DMS79 treated with DMSO at 0.1 percent for 48 hours (cell line): ENCODE results near the gene STAG1.
"Not testable (repeated sequence)": the region's sequence is repeated elsewhere in the genome, so short reads cannot be mapped to it uniquely, and the experiment has no call there.

Source experiments
- DNase-seq: peaks from one replicate; lab custom pipeline; 2025; lab: John Stamatoyannopoulos, UW

Gene STAG1

DNA sequence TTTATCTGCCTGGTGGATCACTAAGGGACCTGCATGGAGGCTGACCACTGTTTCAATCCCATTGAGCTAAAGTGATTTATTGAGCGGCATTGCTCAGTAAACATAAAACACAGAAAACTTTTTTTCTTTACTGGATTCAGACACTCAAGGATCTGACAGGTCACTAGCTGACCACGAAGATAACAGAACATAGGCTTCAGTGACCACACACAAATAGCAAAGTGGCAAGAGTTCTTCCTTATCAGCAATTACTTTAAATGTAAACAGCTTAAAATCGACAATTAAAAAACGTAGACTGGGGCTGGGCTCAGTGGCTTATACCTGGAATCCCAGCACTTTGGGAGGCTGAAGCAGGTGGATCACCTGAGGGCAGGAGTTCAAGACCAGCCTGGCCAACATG is 48.7 kb downstream of the STAG1 start:
- no peak for DNase-seq

GRCh38 chr3:136699271-136699828 is 52.8 kb downstream of the STAG1 start:
- no peak for DNase-seq

DNA sequence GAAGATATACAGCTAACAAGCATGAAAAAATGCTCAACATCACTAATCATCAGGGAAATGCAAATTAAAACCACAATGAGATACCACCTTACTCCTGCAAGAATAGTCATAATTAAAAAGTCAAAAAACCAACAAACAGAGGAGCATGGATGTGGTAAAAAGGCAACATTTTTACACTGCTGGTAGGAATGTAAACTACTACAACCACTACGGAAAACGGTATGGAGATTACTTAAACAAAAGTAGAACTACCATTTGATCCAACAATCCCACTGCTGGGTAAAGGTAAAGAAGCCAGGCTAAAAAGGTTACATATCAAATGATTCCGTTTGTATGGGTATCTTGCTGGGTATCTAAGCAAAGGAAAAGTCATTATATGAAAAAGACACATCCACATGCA is 53.8 kb downstream of the STAG1 start:
- DNase-seq, result no peak

- DNase-seq, result no peak
Measured at GRCh38 chr3:136696797-136697196, 55.4 kb downstream of the STAG1 start.

DNA sequence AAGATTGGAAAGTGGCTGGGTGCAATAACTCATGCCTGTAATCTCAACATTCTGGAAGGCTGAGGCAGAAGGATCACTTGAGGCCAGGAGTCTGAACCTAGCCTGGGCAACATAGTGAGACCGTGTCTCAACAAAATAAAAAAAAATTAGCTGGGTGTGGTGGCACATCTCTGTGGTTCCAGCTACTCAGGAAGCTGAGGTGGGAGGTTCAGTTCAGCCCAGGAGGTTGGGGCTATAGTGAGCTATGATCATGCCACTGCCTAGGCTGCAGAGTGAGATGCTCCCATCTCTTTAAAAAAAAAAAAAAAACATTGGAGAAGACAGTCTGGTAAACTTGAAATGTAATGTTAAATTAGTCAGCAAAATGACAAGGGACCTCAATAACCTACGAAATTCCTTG is 57.9 kb downstream of the STAG1 start:
- no peak for DNase-seq

DNA sequence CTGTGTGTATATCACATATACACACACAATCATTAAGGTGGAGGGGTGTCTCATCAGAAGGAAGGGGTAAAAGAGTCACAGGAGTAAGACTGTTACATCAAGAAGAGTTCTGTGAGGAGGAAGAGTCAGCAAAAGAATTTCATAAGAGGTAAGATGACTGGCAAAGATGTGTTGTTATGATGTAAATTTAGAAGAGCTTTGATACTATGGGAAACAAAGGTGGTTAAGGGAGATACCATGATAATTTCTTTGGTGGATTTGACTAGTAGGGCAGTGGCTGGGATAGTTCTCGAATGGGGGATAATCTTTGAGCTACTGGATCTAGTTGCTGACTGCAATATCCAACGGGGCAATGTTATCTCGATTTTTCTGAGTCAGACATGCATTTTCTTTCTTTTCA is 61.6 kb downstream of the STAG1 start:
- DNase-seq, result no peak

GRCh38 chr3:136685882-136686281 is 66.3 kb downstream of the STAG1 start:
- no peak for DNase-seq

GRCh38 chr3:136682740-136683312 is 69.4 kb downstream of the STAG1 start:
- no peak for DNase-seq

- DNase-seq, result no peak
Measured at GRCh38 chr3:136678981-136679380, 73.2 kb downstream of the STAG1 start.

- no peak for DNase-seq
Measured at GRCh38 chr3:136676009-136676408, 76.2 kb downstream of the STAG1 start.

DNA sequence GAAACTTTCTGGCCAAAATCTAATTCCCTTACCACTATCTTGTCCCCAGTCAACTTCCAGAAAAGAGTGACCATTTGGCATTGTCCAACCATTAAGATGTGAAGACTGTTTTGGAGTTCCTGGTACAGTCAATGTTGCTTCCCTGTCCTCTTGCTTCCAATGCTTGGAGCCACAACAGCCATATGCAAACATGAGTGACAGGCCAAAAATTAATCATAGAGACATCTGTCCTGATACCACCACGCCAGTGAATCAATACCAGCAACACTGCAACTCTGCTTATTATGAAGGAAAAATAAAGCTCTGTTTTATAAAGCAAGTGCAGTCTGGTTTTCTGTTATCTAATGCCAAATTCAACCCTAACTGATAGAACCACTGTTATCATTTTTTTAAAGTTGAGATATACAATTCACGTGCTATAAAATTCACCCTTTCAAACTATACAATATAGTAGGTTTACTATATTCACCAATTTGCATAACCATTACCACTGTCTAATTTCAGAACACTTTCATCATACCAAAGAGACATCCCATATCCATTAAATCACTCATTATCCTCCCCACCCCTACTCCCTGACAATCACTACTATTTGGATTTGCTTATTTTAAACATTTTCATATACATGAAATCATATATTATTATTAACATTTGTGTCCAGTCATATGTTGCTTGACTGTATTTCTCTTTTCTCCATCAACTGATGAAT is 76.9 kb downstream of the STAG1 start:
- DNase-seq, result no peak

- no peak for DNase-seq
Measured at GRCh38 chr3:136672457-136672856, 79.7 kb downstream of the STAG1 start.

DNA sequence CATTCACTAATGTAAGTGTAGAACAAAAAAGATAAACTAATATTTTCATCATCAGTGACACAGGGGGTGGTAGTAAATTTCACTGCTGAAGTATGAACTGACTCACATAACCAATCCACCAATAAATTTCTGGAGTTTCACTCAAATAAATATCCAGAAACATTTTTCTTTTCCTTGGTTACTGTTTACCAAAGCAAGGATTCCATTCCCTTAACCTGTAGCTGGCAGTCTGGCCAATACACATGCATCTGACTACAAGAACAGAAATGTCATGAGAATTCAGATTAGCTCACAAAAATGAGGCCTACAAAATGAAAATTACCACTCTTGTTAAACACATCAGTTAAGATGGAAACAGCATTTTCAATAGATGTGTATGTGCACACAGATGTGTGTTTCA is 80.3 kb downstream of the STAG1 start:
- no peak for DNase-seq

DNA sequence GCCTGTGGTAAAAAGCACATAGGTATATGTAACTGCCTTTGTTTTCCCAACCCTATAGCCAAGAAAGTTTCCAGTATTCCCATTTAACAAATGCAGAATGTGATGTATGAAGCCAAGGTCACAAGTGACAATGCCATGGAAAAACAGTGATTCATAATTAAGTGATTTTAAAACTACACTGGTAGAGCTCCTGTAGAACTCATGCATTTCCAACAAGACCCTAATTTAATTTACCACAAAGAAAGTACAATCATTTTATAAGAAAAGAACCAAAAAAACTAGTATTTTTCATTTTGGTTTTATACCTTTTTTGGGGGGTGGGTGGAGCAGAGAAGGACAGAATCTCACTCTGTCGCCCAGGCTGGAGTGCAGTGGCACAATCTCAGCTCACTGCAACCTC is 82.0 kb downstream of the STAG1 start:
- no peak for DNase-seq

- no peak for DNase-seq
Measured at GRCh38 chr3:136667081-136667480, 85.1 kb downstream of the STAG1 start.

DNA sequence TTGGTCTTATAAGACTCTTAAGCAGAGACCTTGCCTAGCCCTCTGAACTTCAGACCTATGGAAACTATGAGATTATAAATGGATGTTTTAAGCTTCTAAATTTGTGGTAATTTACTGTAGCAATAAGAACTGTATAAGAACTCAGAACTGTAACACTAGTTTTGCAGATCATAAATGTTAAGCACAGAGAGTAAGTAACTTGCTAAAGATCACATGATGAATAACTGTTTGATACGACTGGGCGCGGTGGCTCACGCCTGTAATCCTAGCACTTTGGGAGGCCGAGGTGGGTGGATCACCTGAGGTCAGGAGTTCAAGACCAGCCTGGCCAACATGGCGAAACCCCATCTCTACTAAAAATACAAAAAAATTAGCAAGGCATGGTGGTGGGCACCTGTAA is 85.9 kb downstream of the STAG1 start:
- not testable (repeated sequence) for DNase-seq

DNA sequence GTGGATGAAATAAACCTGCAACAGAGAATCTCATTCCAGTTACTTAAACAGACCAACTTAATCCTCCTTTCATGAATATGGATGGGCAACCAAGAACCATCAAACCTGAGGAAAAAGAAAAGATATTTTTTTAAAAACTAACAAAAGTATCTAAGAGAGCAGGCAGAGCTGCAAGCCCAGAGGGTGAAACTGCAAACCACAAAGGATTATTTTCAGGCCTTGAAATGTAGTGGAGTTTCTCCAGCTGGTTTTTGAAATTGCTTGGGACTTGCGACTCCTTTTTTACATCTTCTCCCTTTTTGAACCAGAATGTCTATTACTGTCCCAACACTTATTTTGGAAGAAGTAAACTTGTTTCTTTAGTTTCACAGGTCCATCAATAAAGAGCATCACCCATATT is 87.4 kb downstream of the STAG1 start:
- DNase-seq, result no peak

DNA sequence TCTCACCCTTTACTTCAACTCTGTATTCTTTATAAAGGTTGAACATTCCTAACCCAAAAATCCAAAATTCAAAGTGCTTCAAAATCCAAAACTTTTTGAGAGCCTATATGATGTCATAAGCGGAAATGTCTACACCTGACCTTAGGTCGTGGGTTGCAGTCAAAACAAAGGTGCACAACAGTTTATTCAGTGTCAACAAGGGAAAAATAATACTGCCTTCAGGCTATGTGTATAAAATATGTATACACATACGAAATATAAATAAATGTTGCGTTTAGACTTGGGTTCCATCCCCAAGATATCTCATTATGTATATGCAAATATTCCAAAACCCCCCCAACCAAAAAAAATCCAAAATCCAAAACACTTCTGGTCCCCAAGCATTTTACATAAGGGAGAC is 90.9 kb downstream of the STAG1 start:
- no peak for DNase-seq

- peak; percentile 45 for DNase-seq
Measured at GRCh38 chr3:136658946-136659682, 93.1 kb downstream of the STAG1 start.

GRCh38 chr3:136657526-136657925 is 94.7 kb downstream of the STAG1 start:
- no peak for DNase-seq

DNA sequence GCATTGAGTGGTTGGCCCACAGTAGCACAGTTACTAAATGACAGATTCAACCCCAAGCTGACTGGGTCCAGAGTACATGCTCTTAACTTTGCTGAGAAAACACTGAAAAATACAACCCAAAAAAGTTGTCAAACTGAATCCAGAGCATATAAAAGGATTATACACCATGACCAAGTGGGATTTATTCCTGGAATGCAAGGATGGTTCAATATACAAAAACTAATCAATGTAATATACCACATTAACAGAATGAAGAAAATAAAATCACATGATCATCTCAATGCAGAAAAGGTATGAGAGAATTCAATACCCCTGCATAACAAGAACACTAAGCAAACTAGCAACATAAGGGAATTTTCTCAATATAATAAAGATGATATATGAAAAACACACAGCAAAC is 98.5 kb downstream of the STAG1 start:
- DNase-seq, result no peak

DNA sequence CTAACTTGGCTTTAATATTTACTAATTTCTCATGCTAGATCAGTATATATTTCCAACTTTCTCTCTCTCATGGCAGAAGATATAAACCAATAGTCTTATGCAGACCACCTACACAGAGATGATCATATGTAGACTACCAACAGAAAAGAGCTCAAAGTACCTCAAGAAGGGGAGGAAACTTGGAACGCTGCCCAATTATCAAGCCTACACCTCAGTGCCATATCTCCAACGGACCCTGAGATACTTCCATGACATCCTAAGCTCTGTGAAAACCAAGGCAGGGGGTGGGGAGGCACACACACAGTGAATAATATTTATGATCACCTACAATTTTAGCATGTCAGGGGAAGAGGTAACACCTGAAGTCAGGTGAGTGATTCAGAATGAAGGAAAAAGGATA is 100.6 kb downstream of the STAG1 start:
- no peak for DNase-seq

DNA sequence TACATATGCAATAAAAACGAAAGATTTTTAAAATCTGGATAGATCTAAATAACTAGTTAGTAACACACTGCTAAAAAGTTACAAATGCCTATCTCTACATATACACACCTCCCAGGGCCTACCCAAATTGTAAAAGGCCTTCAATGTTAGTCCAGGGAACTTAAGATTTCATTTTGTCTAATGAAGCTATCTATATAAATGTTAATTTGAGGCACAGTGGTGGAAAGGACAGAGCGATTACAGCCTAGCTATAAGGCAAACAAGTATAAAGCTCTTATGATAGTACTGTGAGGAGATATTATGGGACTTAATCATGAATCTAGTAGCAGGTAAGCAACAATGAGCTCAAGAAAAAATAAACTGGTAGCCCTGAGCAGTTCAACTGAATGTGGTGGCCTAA is 101.7 kb downstream of the STAG1 start:
- no peak for DNase-seq
